ENCODE measurements around the gene CAMTA1.

CAMTA1 gene

DNA sequence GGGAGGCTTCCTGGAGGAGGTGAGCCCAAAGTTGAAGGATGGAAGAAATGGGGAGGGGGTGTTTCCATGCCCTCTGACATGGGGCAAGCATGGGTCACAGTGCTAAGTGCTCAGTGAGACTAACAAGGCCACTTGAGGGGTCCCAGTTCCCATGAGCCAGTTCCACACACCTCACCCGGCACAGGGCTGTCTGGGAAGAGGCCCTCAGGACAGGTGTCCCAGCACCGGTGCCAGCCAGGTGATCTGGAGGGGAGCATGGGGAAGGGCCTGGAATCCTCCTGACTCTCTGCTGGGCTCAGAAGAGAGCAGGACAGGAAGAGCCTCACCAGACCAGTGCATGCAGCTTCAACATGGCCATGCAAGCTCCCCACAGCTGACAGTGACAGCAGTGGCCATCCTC, 691.1 kb downstream of the CAMTA1 start:
- DNase-seq, result no peak

DNA sequence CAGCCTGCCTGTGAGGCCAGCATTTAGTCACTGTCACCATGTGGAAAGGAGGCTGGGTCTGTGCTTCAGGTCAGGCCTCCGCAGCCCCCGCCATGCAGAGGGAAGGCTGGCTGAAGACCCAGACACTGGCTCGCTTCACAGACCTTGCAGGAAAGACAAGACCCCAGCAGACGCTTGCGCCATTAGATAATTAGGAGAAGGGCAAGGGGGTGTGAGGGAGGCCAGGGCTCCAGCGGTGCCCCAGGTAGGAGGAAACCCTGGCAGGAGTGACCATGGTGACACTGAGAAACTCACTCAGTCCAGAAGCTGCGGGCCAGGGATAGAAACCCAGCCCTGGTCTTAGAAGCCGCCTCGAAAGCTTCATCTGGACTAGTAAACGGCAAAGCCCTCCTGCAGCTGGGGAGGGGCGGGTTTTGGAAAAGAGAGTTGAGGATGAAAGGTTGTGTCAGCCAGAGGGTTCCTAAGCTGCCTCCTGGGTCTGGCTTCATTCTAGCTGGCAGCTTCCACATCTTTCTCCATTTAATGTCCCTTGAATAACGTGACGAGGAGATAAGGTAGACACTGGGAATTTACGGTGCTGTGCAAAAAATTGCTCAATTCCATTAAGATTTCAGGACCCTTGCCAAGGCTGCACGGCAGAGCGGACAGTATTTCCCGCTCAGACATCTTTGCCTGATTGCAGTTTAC, 691.8 kb downstream of the CAMTA1 start:
- no peak for DNase-seq

DNA sequence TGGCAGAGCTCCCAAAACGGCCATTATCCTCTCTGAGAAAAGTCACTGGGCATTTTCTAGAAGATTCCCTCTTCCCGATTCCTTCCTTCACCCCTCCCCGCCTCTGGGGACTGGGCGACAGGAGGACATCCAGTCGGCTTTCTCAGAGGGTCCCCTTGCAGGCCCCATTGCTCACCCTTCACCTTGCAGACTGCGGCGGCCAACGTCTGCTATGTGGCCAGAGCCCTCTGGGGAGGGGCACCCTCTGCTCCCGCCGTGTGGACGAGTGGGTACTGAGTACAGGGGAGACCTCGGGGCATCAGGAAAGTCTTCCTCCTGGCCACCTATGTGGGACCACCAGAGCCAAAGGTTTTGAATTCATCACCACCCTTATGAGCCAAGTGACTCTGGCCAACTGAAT, 692.3 kb downstream of the CAMTA1 start:
- no peak for DNase-seq

DNA sequence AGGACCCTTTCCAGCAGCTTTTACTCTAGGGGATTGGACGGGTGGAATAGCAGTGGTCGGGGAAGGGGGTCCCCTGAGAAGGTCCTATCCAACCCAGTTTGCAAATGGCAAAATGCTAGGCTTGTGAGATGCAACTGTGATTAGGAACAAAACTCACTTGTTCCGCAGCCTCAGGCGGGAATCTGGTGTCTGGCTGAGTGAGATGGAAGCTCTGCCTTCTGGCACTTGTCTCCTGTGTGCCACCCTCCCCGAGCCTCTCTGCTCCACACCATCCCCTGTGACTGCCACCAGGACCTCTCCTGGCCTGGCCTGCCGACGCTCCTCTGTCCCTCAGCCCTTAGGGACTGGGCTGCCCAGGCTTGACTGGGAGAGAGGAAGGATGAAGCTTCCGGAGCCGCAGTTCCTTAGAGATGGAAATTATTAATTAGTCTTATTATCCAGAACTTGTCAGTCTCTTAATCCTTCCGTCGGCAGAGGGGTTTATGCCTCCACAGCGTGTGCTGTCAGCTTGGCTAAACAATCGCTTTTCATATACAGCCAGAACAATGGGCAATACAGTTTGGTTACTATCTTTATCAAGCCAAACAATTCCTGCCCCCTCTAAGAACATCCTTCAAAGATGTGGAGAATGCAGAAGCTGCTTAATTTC, 693.0 kb downstream of the CAMTA1 start:
- DNase-seq, result no peak

DNA sequence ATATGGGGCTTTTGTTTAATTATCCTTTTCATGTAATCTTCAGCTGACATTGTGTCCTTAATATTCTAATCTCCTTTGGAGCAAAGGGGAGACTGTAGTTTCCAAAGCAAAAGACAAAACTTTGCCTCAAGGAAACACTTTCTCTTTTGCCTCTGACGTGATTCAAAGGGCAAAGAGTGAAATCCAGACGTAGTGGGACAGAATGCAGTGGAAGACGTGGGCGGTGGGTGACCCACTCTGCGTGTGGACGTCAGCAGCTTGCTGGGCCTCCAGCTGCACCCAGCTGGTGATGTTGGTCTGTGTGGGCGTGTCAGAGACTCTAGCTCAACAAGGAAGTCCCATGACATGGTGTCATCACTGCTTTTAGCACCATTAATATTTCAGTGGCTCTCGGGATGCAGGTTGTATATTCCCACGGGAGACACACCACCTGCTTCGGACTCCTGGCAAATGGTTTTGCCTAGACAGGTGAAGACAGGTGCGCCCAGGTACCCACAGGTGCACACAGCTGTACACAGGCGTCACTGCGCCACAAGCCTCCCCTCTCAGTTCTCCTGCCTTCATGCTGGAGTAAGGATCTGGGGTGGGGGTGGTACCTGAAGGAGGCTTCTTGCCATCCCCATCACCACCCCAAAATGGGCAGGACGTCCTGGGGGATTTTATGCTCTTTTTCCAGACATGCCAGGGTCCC, 693.7 kb downstream of the CAMTA1 start:
- DNase-seq, result no peak

DNA sequence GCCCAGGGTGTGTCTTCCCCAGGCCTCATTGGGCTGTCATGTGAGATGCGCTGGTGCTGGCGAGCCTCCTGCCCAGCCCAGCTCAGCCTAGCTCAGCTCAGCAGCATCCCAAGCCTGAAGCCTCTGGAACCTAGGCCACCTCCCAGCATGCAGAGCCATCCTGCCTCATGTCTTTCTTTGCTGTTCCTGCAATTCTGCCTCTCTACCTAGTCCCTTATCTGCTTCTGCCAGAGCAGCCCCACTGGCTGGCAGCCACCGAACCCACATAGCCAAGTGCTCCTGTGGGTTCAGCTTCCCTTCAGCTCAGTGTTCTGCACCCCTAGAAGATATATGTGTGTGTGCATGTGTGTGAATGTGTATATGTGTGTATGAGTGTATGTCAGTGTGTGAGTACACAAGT, 694.3 kb downstream of the CAMTA1 start:
- no peak for DNase-seq

DNA sequence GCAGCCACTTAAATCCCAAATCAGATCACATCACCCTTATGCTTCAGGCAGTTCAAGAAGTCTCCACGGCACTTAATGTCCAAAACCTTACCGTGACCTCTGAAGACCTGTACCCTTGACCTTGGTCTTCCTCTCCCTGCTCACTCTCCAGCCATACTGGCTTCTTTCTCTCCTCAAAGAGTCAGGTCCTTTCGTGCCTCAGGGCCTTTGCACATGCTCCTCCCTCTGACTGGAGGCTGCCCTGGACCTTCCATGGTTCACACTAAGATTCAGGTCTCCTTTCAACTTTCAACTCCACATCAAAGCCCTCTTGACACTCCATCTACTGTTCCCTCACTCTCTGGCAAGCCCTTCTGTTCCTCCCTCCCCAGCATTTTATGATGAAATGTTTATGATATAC, 695.9 kb downstream of the CAMTA1 start:
- DNase-seq, result no peak

DNA sequence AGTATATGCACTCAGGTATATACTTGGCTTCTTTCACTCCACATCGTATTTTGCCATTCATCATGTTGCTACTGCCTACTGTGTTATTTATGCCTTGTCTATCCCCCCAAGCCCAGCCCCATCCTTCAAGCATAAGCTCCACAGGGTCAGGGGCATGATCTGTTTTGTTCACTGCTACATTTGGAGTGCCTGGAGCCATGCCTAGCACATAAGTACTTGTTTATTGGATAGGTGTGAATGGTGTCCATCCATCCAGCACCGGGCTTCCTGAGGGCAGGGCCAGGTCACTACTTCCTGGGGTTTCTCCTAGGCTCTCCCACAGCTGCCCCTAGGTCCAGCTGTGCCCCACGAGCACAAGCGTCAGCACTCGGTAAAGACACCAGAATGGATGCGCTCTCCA, 696.8 kb downstream of the CAMTA1 start:
- DNase-seq, result no peak

DNA sequence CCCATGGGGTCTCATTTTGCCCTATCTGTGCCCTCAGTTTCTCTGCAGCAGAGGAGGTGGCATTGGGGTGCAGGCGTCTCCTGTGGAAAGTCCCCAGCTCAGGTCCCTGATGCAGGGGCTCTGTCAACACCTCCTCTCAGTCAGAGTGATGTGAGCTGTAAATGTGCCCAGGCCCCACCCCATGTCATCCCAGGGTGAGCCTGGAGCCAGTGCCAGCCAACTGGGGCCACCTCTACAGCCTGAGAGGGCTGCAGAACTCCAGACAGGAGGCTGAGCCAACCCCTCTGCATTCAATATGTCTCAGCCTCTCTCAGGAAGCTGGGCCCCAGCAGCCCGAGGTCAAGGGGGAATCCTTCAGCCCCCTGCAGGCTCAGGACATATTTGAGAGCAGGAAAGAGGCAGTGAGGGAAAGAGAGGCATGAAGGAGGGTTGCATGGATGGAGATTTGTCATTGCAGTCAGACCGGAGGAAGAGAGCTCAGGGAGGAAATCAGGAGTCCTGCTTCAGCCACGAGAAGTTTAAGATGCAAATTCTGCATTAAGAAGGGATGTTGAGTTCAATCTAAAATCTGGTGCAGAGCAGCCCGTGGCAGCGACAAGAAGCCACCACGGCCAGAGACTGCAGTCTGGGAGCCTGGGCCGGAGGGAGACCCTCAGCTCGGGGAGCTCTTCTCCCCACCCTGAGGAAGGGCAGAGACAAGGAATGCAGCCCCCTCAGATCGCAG, 697.7 kb downstream of the CAMTA1 start:
- DNase-seq, result no peak

DNA sequence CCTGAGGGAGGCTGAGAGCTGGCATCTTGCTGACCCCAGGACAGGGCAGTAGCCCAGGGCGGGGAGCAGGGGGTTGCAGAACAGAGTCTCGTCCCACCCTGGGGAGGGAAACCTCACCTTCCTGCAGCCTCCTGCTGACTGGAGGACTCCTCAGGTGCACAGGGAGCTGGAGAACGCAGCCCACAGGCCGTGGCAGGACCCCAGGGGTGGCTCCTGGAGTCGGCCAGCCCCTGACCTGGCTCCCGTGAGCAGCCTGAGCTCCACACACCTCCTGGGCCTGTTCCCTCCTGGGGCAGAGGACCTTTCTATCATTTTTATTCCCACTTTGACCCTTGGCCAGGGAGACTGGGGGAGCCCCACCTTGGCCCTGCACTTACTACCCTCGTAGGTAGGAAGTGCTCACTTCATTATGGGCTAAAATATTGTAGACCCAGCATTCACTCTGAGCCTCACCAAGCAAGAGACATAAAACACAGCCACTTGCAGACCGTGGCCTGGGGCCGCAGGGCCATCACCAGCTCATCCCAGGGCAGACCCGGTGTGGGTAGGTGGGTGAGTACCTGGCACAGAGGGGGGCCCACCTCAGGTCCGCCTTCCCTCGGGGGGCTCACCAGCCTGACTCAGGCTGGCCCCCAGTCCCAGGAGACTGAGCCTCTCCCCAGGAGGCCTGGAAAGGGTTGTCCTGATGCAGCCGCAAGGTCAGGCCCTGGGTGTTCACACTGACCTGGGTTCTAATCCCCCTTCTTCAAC, 698.6 kb downstream of the CAMTA1 start:
- no peak for DNase-seq

DNA sequence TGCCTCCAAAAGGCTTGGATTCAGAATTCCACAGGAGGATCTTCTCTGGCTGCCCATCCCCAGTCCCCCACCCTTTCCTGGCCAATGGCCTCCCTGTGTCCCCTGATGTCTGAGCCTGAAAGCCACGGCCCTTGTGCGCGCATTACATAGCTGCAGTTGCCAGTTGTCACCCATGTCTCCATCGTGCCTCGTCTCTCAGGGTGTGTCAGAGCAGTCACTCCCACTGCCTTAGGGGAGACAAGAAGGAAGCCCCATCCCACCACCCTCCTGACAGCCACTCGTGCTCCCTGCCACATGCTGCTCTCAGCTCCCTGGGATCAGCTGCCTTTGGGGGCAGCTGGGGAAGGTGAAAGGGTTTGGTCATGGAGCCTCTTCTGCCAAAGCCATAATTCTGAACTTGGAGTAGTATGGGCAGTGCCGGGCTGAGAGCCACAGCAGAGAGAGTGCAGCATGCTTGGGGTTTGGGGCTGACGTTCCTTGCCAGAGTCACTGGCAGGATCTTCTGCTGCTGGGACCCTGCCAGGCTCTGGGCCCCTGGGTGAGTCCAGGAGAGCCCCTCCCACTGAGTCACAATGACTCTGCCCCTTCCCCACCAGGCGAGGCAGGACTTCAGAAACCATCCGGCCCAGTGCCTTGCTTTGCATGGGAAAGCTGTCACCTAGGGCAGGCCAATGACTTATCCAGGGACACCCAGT, 700.0 kb downstream of the CAMTA1 start:
- no peak for DNase-seq

DNA sequence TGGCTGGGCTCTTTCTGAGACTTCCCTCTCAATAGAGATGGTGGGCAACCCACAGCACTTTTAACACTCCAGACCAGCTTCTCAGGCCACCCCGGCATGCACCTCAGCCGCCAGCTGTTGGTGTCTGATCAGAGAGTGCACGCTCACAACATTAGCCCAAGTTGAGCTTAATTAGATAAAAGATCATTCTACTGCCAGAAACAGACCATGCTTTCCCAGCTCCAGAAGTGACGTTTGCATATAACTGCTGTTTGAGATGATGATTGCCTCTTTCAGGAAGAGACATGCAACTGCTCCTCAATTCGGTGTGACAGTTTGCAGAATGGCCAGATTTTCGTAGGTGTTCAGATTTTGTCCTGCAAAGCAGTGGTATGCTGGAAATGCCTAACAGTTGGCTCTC, 700.6 kb downstream of the CAMTA1 start:
- DNase-seq, result no peak

DNA sequence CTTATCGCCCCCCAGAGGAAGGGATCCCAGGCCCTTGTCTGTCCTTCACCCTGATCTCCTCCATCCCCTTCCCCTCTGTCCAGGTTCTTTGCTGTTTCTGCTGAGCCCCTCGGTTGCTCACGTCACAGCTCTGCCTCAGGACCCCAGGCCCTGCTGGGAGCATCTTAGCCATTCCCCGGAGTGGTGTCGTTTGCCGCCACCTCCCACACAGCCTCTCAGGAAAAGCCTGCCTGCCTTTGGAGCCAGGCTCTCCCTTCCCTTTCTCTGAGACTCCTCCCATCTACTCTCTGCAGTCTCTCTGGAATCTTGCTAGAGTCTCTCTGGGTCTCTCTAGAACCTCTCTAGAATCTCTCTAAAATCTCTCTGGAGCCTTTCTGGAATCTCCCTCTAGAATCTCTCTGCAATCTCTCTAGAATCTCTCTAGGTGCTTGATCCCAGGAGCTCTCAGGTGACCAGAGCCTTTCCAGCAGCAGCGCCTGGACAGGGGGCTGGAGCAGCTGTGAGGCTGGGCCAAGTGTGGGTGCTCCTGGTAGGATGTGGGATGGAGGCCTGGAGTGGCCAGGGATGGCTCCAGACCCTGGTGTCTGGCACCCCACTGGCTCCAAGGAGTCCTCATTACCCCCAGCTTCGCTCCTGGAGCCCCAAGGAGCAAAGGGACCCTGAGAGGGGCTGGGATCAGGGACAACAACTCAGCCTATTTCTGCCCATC, 702.7 kb downstream of the CAMTA1 start:
- DNase-seq, result no peak

DNA sequence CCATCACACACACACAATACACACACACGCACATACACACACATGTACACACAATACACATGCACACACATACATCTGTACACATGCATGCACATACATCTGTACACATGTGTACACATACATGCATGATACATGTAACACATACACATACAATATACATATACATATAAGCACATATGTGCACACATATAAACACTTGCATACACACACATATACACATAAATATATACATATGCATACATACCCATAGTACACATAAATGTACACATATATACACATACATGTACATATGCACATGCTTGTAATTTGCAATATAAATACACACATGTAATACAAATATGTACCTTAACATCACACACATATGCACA, 703.2 kb downstream of the CAMTA1 start:
- no peak for DNase-seq

DNA sequence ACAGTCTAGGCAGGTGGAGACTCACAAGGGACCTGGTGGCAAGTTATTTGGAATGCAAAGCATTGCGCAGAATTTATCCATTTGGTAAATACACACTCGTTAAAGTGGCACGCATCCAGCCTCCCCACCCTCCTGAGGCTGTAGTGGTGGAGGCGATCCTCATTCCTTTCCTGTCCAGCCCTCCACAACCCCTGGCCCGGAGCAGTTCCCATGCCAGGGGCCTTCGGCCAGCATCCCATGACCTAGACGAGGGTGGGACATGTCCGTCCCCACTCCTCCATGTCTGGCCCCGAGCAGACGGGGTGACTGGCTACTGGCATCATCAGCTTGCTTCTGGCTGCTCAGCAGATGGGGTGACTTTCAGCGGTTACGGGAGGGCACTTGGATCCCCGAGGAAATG, 704.3 kb downstream of the CAMTA1 start:
- no peak for DNase-seq

DNA sequence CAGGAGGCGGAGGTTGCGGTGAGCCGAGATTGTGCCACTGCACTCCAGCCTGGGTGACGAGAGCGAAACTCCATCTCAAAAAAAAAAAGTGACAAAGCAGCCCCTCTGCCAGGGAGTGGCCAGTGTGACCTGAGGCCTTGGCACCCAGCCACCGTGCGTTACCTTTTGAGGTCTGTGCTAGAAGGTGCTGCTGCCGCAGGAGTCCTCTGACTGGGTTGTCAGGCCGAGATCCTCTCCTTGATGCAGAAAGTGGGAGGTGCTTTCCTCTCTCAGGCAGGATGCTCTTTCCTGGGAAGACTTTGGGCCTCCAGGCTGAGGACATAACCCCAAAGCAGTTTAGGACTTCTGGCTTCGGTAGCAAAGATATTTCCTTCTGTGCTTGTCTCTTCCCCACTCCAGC, 705.3 kb downstream of the CAMTA1 start:
- no peak for DNase-seq

DNA sequence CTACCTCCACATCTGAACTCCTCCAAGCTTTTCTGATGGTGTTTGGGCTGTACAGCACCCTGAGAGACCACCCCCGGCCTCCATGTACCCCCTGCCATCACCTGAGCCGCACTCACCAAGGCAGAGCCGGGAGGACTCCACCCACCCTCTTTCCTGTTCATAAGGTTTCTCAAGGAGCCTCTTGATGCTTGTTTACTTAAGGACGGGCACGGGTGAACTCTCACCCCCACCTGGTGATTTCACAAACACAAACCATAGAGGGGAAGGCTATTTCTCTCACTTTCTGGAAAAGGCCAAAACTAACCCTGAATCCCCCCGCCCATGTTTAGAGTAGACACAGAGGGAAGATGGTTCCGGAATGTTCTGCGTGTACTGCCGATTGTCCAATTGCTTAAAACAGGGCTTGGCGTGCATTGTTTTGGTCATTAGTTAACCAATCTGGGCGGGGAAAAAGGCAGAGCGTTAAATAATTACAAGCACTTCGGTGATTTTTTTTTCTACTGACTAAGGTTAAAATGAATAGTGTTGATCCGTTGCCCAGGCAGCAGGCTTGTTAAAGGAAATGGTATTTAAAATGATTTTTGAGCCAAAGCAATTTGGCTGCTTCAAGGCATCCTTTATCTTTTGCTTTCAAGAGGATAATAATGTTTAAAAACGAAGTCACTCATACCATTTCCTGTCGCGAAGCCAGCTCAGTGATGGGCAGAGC, 706.0 kb downstream of the CAMTA1 start:
- DNase-seq, result peak; percentile 94

DNA sequence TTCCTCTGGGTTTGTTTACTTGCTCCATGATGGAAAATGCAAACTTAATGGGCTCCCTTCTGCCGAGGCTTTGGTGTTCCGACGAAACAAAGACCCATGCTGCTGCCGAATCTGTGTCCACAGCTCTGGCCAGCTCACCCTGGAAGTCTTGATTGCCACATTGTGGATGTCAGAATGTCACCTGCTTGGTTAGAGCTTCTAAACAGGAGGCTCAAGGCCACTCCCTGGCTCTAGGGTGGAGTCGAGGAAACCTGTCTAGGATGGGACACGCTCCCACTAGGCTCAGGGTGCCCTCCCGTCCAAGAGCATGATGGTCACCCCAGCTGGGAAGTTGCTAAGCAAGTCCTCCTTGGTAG, 706.5 kb downstream of the CAMTA1 start:
- no peak for DNase-seq

DNA sequence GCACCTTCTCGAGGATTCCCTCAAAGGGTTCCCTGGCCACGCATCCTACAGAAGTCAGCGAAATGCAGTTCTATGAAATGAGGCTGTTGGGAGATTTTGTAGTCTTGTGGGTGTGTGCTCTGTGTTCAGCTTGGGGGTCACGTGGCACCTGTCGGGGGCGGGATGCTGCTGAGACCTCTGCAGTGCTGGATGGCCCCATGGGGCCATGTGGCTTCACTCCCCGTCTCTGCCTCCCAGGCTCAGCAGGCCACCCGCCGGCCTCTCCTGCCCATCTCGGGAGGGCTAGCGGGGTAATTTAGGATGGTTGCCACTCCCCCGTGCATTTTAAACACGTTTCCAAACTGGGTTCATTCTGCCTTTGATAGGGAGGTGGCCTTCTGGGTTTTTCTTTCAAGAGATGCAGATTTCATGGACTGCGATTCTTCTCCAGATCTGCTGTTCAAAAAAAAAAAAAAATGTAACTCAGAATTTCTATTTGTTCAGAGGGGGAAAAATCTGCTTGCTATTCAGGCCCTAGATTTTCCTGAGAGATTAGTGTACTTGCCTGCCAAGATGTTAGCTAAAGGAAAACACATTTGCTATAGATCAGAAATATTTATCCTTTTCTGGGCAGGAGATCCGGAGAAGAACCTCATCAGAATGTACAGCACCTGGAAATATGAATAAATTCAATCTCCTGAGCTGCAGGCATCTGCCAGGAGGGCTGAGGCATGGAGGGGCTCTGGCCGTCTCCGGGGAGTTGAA, 708.6 kb downstream of the CAMTA1 start:
- peak; percentile 56 for DNase-seq

DNA sequence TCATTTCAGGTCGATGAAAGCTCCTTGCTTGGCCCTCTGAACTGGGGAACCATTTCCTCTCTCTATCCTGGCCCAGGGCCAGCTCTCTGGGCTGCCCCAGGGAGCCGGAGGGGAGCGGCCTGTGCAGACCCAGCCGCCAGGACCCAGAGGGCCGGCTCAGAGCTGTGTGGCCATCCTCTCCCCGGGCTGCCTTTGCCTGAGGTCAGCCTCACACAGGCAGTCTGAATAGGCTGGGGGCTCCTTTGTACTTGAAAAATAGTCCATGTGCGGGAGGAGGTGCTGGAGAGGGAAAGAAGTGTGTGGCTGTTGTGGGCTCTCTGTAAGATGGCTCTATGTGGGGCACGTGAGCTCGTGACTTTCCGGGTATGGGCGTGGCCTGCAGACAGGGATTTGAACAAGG, 710.7 kb downstream of the CAMTA1 start:
- DNase-seq, result no peak

All from NCI-H1436 (cell line).